K562 (cell line): ENCODE results near the gene ERICH6B. TPM values are rescaled to one million over a fixed set of nuclear protein-coding genes. Genes with fewer than 3 reads are reported as not detected.

Experiments used
- ATAC-seq: fragments of 200-7000 bp; cut with Tn5 transposase; 3 replicates; pipeline ENCODE4 v1.9.1; 2020; ENCODE audit warnings: moderate library complexity
- BruUV-seq: library from RNA; stranded (reverse); fragments of 400-500 nt; replicated peaks from 2 replicates; lab custom pipeline; 2021; lab: Mats Ljungman, UMichigan
- CTCF ChIA-PET: fragments of 300-600 bp; formaldehyde crosslinking; extraction: SDS; loops from one replicate; lab custom pipeline; 2021; ENCODE audit warnings: low intra/inter-chr PET ratio; lab: Yijun Ruan, JAX
- POLR2A ChIA-PET: fragments of 300-600, 350-650 bp; sonication (Branson Sonifier 250); formaldehyde crosslinking; extraction: SDS; loops from one replicate; lab custom pipeline; 2021; ENCODE audit warnings: antibody characterized with exemption, inconsistent platforms; lab: Yijun Ruan, JAX
- DNase-seq, 4 experiments: peaks; one replicate each; pipeline versions ENCODE4 v3.0.0 to v3.0.0-alpha.2; 2011 to 2018; ENCODE audit warnings: low spot score in 3 of 4, mixed read lengths in 3 of 4; ENCODE audit errors: extremely low read depth in 1 of 4
- FAIRE-seq: peaks from 2 replicates; lab custom pipeline; 2011; peaks lifted over from hg19 to GRCh38; lab: Jason Lieb, UNC
- H2AFZ ChIP-seq: 2 replicates; pipeline ENCODE4 v1.6.0; 2011; ENCODE audit warnings: low read depth, low read length, control low read depth, inconsistent platforms
- H3K27ac ChIP-seq: fragments of 200-600 bp; 3 replicates; pipeline ENCODE4 v1.8.0; 2011; ENCODE audit warnings: low read depth, mild to moderate bottlenecking, control low read depth, inconsistent platforms, low read length, moderate library complexity, mixed read lengths; ENCODE audit errors: extremely low read depth
- H3K27me3 ChIP-seq, 2 experiments: fragments of 300-600 bp in 1 of 2; 2 replicates in 1 of 2; 3 replicates in 1 of 2; pipeline versions ENCODE4 v1.6.0 to v1.8.0; 2011; ENCODE audit warnings: inconsistent platforms in 2 of 2, low read length in 2 of 2, mild to moderate bottlenecking in 1 of 2, mixed read lengths in 1 of 2, moderate library complexity in 1 of 2; ENCODE audit not compliant: control insufficient read depth in 2 of 2, insufficient read depth in 2 of 2
- H3K36me3 ChIP-seq: fragments of 300-600 bp; 3 replicates; pipeline ENCODE4 v1.8.0; 2011; ENCODE audit warnings: mild to moderate bottlenecking, low read length, inconsistent platforms; ENCODE audit not compliant: control insufficient read depth, insufficient read depth
- H3K4me1 ChIP-seq, 2 experiments: fragments of 200-600 bp in 1 of 2; replicated peaks in 1 of 2; 2 replicates in 1 of 2; 3 replicates in 1 of 2; pipeline versions ENCODE4 v1.5.1 to v1.8.0; 2011; ENCODE audit warnings: inconsistent platforms in 2 of 2, low read length in 2 of 2, mild to moderate bottlenecking in 1 of 2, mixed read lengths in 1 of 2, moderate library complexity in 1 of 2; ENCODE audit not compliant: control insufficient read depth in 2 of 2, insufficient read depth in 2 of 2
- H3K4me2 ChIP-seq: 2 replicates; pipeline ENCODE4 v1.6.1; 2011; ENCODE audit warnings: low read length, control low read depth, inconsistent platforms, mixed read lengths; ENCODE audit not compliant: insufficient read depth
- H3K4me3 ChIP-seq: fragments of 200-600 bp; sonication (generic), shearing (Covaris generic); 2 replicates; pipeline ENCODE4 v1.5.1; 2016; ENCODE audit warnings: control low read depth, inconsistent platforms
- H3K79me2 ChIP-seq: fragments of 200-600 bp; 3 replicates; pipeline ENCODE4 v1.8.0; 2011; ENCODE audit warnings: low read length, inconsistent platforms; ENCODE audit not compliant: control insufficient read depth, insufficient read depth
- H3K9ac ChIP-seq, 2 experiments: 2 replicates each; pipeline versions ENCODE4 v1.6.0 to v1.6.1; 2011; ENCODE audit warnings: low read depth in 2 of 2, low read length in 2 of 2, control low read depth in 1 of 2, inconsistent platforms in 1 of 2, mild to moderate bottlenecking in 1 of 2, mixed read lengths in 1 of 2; ENCODE audit not compliant: insufficient read depth in 1 of 2
- H3K9me1 ChIP-seq: one replicate; pipeline ENCODE4 v1.6.0; 2011; ENCODE audit warnings: inconsistent platforms, mild to moderate bottlenecking, low read length, moderate library complexity; ENCODE audit not compliant: control insufficient read depth, insufficient read depth
- H3K9me3 ChIP-seq: replicated peaks from 2 replicates; pipeline ENCODE4 v1.5.1; 2011; ENCODE audit warnings: low read depth, low read length, inconsistent platforms; ENCODE audit not compliant: control insufficient read depth, insufficient read depth
- H4K20me1 ChIP-seq: replicated peaks from 2 replicates; pipeline ENCODE4 v1.6.1; 2011; ENCODE audit warnings: low read length, inconsistent platforms, mixed read lengths; ENCODE audit not compliant: control insufficient read depth, insufficient read depth
- ATF4 ChIP-seq: fragments of 450-650 bp; formaldehyde crosslinking; IDR thresholded peaks from 2 replicates; pipeline ENCODE4 v1.4.0; 2022; ENCODE audit warnings: mild to moderate bottlenecking, moderate library complexity
- CAMTA2 ChIP-seq: fragments of 250-450 bp; sonication (Bioruptor Pico); conservative IDR thresholded peaks from 2 replicates; pipeline ENCODE4 v1.5.1; 2022
- CREB5 ChIP-seq: fragments of 250-450 bp; sonication (Bioruptor Pico); IDR thresholded peaks from 2 replicates; pipeline ENCODE4 v1.5.0; 2020; ENCODE audit warnings: mild to moderate bottlenecking
- KDM4B ChIP-seq, 2 experiments: fragments of 450-650 bp in 1 of 2; sonication (generic) in 1 of 2; IDR thresholded peaks; 2 replicates each; pipeline ENCODE4 v1.6.1; 2016 to 2017; ENCODE audit warnings: borderline replicate concordance in 2 of 2, antibody characterized with exemption in 1 of 2, low read depth in 1 of 2, mild to moderate bottlenecking in 1 of 2
- SMAD2 ChIP-seq: fragments of 150-350 bp; IDR thresholded peaks from 2 replicates; pipeline ENCODE4 v1.6.1; 2014; ENCODE audit warnings: low read depth, mild to moderate bottlenecking, low read length
- SRSF1 ChIP-seq: fragments of 200-400 bp; formaldehyde crosslinking; IDR thresholded peaks from 2 replicates; pipeline ENCODE4 v1.6.1; 2017; ENCODE audit warnings: mild to moderate bottlenecking, low read depth, low read length, moderate library complexity
- ZNF77 ChIP-seq: fragments of 250-450 bp; sonication (Bioruptor Pico); IDR thresholded peaks from 2 replicates; pipeline ENCODE4 v1.5.0; 2020
- WGBS: fragments of 100-300 bp; shearing (Covaris generic); methylation state at CpG from one replicate; pipeline ENCODE4 v1.1.6; 2016; ENCODE audit warnings: low coverage, mixed read lengths; ENCODE audit not compliant: insufficient coverage; ENCODE audit errors: missing lambda C conversion rate; 5-methylcytosine and 5-hydroxymethylcytosine counted together
- in situ Hi-C: fragments of 300-500 bp; cut with MboI; formaldehyde crosslinking; loops from 4 replicates; pipeline ENCODE4 v1.15.0; 2018; ENCODE audit warnings: inconsistent platforms, mixed read lengths
- intact Hi-C: fragments of 100-400 bp; cut with micrococcal nuclease; formaldehyde crosslinking; loops from 2 replicates; pipeline ENCODE4 v1.14.2; 2022
- polyA plus RNA-seq, 8 experiments: library from polyadenylated mRNA; depleted of rRNA in 4 of 8; stranded (reverse) in 5 of 8; unstranded in 3 of 8; fragments of >200 nt; fragmentation: Nextera tagmentation in 2 of 8; fragmentation: Illumina TruSeq in 1 of 8; extraction: Ambion mirVana in 2 of 8; extraction: Trizol in 1 of 8; gene quantifications; 2 replicates each; pipeline versions ENCODE4 v1.2.1 to v1.2.3, GENCODE V29; 2011 to 2014; ENCODE audit warnings: inconsistent platforms in 1 of 8, missing spikeins in 1 of 8
- total RNA-seq, 7 experiments: library from RNA; depleted of rRNA in 6 of 7; stranded (reverse); fragments of >200 nt in 6 of 7; fragmentation: Illumina TruSeq in 2 of 7; extraction: Trizol in 2 of 7; gene quantifications; 2 replicates each; pipeline versions ENCODE4 v1.2.1 to v1.2.3, GENCODE V29; 2011 to 2021; ENCODE audit warnings: low replicate concordance in 1 of 7

ERICH6B gene
- total and polyA plus RNA-seq, 9 of the 15 experiments (the other 6 are each of a cell fraction or from before 2014, with no cell fraction given): not detected

GRCh38 chr13:45546410-45546765 is 69.2 kb downstream of the ERICH6B start (continued):
- TF ChIP-seq CREB5 (CRISPR knock-in tag) (no peak), ATF4 (CRISPR knock-in tag) (no peak), KDM4B (IDR thresholded peaks at IDR 0.05; ENCODE audit: borderline replicate concordance in 2 of 2, low read depth in 1 of 2) (no peak)

- no peaks in the 10 kb centered on the region; the same call in 1 of the 2 replicates for H4K20me1 ChIP-seq
- no peak overlapping the region for H3K4me3 ChIP-seq
- DNase-seq: no peak
- intact Hi-C loops: no loop called here
- no peaks in the 10 kb centered on the region for H3K36me3 ChIP-seq
- no peak for ATAC-seq
- 2% methylated on average over 3 of the region's 6 CpGs for WGBS
- H3K9me3 ChIP-seq: no peaks in the 10 kb centered on the region
- peaks cover 2 to 8% of the 10 kb centered on the region in 2 experiments; a peak in 4 of 5 replicates for H3K27me3 ChIP-seq
- no peak overlapping the region for H3K9ac ChIP-seq
- no peak for TF ChIP-seq SRSF1
- no peak for TF ChIP-seq CAMTA2 (CRISPR knock-in tag)
- no peak for TF ChIP-seq SMAD2
- no peak for TF ChIP-seq ZNF77
- TF ChIP-seq, all 486 proteins: peak for 0
- BruUV-seq: no TSS peak
- Histone ChIP-seq H3K9me1 (no peaks in the 10 kb centered on the region), H3K27ac (no peak overlapping the region), H3K4me1 (no peaks in the 10 kb centered on the region), H2AFZ (no peak overlapping the region), H3K4me2 (no peak overlapping the region), H3K79me2 (no peaks in the 10 kb centered on the region)
- ChIA-PET CTCF (no interaction called here), POLR2A (no interaction called here)
- in situ Hi-C loops: no loop called here
- FAIRE-seq: no peak
Observed at GRCh38 chr13:45545686-45546409, 69.7 kb downstream of the ERICH6B start.
